MCF 10A (cell line): ENCODE data around the gene WDFY4. TPM values are rescaled to one million over a fixed set of nuclear protein-coding genes. Genes with fewer than 3 reads are reported as not detected.

Source experiments
- BruUV-seq: library from RNA; stranded (reverse); fragments of 400-500 nt; replicated peaks from 2 replicates; lab custom pipeline; 2021; lab: Mats Ljungman, UMichigan
- CTCF ChIA-PET: fragments of 300-600 bp; sonication (Branson Sonifier 250); formaldehyde crosslinking; extraction: SDS; loops from one replicate; lab custom pipeline; 2021; ENCODE audit warnings: antibody characterized with exemption, inconsistent platforms; lab: Yijun Ruan, JAX
- POLR2A ChIA-PET: fragments of 300-600, 350-650 bp; sonication (Branson Sonifier 250); formaldehyde crosslinking; extraction: SDS; loops from one replicate; lab custom pipeline; 2020; ENCODE audit warnings: antibody characterized with exemption, inconsistent platforms; lab: Yijun Ruan, JAX
- DNase-seq: peaks from one replicate; pipeline ENCODE4 v3.0.0-alpha.2; 2018; ENCODE audit not compliant: unreplicated experiment
- H3K27ac Mint-ChIP-seq: one replicate; pipeline ENCODE4 v1.8.0; 2022; ENCODE audit warnings: mild to moderate bottlenecking, low read depth, mixed read lengths; ENCODE audit not compliant: unreplicated experiment
- H3K27me3 Mint-ChIP-seq: one replicate; pipeline ENCODE4 v1.8.0; 2022; ENCODE audit warnings: mixed read lengths; ENCODE audit not compliant: insufficient read depth, unreplicated experiment
- H3K36me3 Mint-ChIP-seq: one replicate; pipeline ENCODE4 v1.8.0; 2022; ENCODE audit warnings: mild to moderate bottlenecking, moderate library complexity, mixed read lengths; ENCODE audit not compliant: insufficient read depth, unreplicated experiment
- H3K4me1 Mint-ChIP-seq: one replicate; pipeline ENCODE4 v1.8.0; 2022; ENCODE audit warnings: mixed read lengths; ENCODE audit not compliant: insufficient read depth, unreplicated experiment
- H3K4me3 Mint-ChIP-seq: one replicate; pipeline ENCODE4 v1.8.0; 2022; ENCODE audit warnings: mild to moderate bottlenecking, moderate library complexity, mixed read lengths; ENCODE audit not compliant: unreplicated experiment
- H3K9me3 Mint-ChIP-seq: one replicate; pipeline ENCODE4 v1.8.0; 2022; ENCODE audit warnings: mixed read lengths; ENCODE audit not compliant: unreplicated experiment
- intact Hi-C: fragments of 100-400 bp; cut with micrococcal nuclease; formaldehyde crosslinking; loops from 2 replicates; pipeline ENCODE4 v1.14.1; 2022
- total RNA-seq: library from RNA; stranded (reverse); gene quantifications from 2 replicates; pipeline ENCODE4 v1.2.3, GENCODE V29; 2022
- TF ChIP-seq, protein P1 (sequence below): fragments of 200-600 bp; IDR thresholded peaks from one replicate; pipeline ENCODE4 v1.8.0; 2022; ENCODE audit warnings: antibody characterized with exemption, mild to moderate bottlenecking; ENCODE audit not compliant: unreplicated experiment

The WDFY4 gene
- total RNA-seq, 1 experiment from 2014 or later = not detected

DNA sequence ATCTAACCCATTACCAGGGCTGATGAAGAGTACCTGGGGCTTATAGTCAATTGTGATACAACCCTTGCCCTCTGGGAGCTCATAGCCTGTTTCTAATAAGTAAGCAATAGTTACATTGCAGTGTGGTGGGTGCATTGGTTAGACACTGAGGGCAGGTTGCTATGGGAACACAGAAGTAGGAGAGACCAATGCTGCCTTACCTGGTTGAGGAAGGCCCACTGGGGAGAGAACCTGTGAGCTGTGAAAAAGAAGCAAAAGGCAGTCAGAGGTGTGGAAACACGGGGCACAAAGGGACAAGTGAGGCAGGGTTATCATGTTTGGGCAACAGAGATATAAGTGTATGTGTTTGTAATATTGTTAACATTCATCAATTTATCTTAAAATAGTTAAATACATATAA, 51.9 kb downstream of the WDFY4 start:
- H3K27ac Mint-ChIP-seq = no peak overlapping the region
- H3K4me1 Mint-ChIP-seq = no peaks in the 10 kb centered on the region
- peaks cover 18% of the 10 kb centered on the region for H3K27me3 Mint-ChIP-seq
- ChIA-PET POLR2A (no interaction called here), CTCF (no interaction called here)
- no peak overlapping the region for H3K4me3 Mint-ChIP-seq
- TF ChIP-seq, protein P1, sequence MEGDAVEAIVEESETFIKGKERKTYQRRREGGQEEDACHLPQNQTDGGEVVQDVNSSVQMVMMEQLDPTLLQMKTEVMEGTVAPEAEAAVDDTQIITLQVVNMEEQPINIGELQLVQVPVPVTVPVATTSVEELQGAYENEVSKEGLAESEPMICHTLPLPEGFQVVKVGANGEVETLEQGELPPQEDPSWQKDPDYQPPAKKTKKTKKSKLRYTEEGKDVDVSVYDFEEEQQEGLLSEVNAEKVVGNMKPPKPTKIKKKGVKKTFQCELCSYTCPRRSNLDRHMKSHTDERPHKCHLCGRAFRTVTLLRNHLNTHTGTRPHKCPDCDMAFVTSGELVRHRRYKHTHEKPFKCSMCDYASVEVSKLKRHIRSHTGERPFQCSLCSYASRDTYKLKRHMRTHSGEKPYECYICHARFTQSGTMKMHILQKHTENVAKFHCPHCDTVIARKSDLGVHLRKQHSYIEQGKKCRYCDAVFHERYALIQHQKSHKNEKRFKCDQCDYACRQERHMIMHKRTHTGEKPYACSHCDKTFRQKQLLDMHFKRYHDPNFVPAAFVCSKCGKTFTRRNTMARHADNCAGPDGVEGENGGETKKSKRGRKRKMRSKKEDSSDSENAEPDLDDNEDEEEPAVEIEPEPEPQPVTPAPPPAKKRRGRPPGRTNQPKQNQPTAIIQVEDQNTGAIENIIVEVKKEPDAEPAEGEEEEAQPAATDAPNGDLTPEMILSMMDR = no peak
- no peaks in the 10 kb centered on the region for H3K9me3 Mint-ChIP-seq
- intact Hi-C loops = no loop called here
- DNase-seq = no peak
- BruUV-seq = no TSS peak
- H3K36me3 Mint-ChIP-seq = no peaks in the 10 kb centered on the region

DNA sequence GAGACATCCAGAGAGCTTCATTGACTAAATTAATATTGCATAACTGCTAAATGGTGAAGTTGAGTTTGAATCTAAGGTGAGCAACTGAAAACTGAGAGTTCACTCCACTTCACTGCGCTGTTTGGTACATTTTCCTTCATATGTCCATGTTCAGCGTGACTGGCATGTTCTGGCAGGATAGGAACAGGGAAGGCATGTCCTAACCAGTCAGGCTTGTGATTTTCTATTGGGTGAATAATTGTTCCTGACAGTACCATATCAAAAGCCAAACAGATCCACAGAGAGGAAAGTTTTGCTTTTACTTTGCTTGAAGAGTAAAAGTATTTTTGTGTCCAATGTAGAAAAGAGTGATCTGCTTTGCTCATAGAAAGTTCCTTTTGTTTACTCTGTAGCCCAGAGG, 53.2 kb downstream of the WDFY4 start:
- no peaks in the 10 kb centered on the region for H3K9me3 Mint-ChIP-seq
- intact Hi-C loops = no loop called here
- no peaks in the 10 kb centered on the region for H3K36me3 Mint-ChIP-seq
- H3K4me1 Mint-ChIP-seq = no peaks in the 10 kb centered on the region
- ChIA-PET POLR2A (interaction anchor here (0.6 to 1.0 kb wide), 3 partner anchors 15 to 23 kb away, joined by 3 read pairs; no protein-coding TSS in a partner anchor), CTCF (interaction anchor here (1.0 kb wide), 1 partner anchor 82 kb away, joined by 3 read pairs; no protein-coding TSS in a partner anchor)
- no peak overlapping the region for H3K4me3 Mint-ChIP-seq
- H3K27ac Mint-ChIP-seq = no peak overlapping the region
- BruUV-seq = no TSS peak
- DNase-seq = peak; percentile 27
- TF ChIP-seq, protein P1 = no peak
- peaks cover 8% of the 10 kb centered on the region for H3K27me3 Mint-ChIP-seq

DNA sequence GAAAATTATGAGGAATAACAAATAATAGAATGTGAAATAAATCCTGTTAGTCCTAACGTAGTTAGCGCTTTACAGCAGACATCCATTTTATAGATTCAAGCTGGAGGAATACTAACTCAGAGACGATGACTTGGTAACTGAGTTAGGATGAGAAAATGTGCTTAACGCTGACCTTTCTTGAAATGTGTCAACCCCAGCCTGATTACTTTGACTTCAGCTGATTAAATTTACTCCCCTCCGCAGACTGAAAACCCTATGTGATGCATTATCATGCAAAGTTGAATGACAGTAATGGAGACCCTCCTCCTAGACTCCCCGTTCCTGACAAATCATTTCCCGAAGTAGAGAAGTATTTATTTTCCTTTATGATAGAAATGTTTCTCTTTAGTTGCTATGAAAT, 54.5 kb downstream of the WDFY4 start:
- TF ChIP-seq, protein P1 = no peak
- intact Hi-C loops = no loop called here
- no peaks in the 10 kb centered on the region for H3K9me3 Mint-ChIP-seq
- H3K27ac Mint-ChIP-seq = no peak overlapping the region
- H3K4me1 Mint-ChIP-seq = no peaks in the 10 kb centered on the region
- BruUV-seq = no TSS peak
- peaks cover under 1% of the 10 kb centered on the region for H3K27me3 Mint-ChIP-seq
- no peak overlapping the region for H3K4me3 Mint-ChIP-seq
- DNase-seq = no peak
- ChIA-PET POLR2A (interaction anchor here (0.9 kb wide), 2 partner anchors 19 to 58 kb away, joined by 3 to 4 read pairs; no protein-coding TSS in a partner anchor), CTCF (no interaction called here)
- no peaks in the 10 kb centered on the region for H3K36me3 Mint-ChIP-seq

DNA sequence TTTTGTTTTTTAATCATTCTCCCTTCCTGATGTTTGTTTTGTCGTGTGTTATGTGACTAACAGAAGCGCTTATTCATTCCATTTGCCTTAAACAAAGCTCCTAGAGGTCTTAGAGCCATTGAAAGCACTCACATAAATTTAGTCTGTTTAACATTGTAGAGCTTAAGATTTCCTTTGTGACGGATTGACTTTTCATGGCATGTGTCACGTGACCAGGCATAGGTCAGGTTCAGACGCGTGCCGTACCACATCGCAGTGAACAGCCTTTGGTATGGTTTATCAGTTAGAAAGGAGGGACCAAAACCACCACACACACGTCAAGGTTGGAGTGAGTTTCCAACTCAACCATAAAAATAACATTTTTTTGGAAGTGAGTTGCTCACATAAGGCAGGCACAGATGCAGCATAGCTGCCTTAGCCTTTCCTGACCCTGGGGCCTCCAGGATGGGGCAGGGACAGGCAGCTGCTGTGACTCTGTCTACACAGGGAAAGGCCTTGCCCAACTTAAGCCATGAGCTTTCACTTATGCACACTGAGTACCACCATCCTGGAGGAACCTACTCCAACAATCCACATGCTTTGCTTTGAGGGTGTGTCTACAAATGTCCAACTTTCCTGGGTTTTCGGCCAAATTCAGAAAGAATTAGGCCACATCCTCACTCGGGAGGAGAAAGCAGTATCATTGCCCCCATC, 55.5 kb downstream of the WDFY4 start:
- no peak overlapping the region for H3K4me3 Mint-ChIP-seq
- H3K27me3 Mint-ChIP-seq = peaks cover 11% of the 10 kb centered on the region
- DNase-seq = no peak
- BruUV-seq = no TSS peak
- no peak overlapping the region for H3K27ac Mint-ChIP-seq
- ChIA-PET CTCF (no interaction called here), POLR2A (no interaction called here)
- TF ChIP-seq, protein P1 = no peak
- H3K4me1 Mint-ChIP-seq = no peaks in the 10 kb centered on the region
- intact Hi-C loops = no loop called here
- no peaks in the 10 kb centered on the region for H3K36me3 Mint-ChIP-seq
- no peaks in the 10 kb centered on the region for H3K9me3 Mint-ChIP-seq
